Dedifferentiated amniotic fluid mesenchymal stem cell (primary cell): ENCODE results near the gene LMOD3.

Experiments
- DNase-seq: peaks from one replicate; pipeline ENCODE4 v3.0.0-alpha.2; 2016; ENCODE audit errors: extremely low spot score

LMOD3 gene

GRCh38 chr3:69058180-69058946, 64.0 kb downstream of the LMOD3 start:
- DNase-seq: no peak
